DOHH2 (cell line): ENCODE measurements around the gene SAC3D1.

Experiments
- H3F3A ChIP-seq: fragments of 200-600 bp; sonication (generic), shearing (Covaris generic); 2 replicates; pipeline ENCODE4 v1.6.0; 2016; ENCODE audit warnings: antibody characterized with exemption, mild to moderate bottlenecking; ENCODE audit not compliant: control insufficient read depth, insufficient read depth
- H3K27ac ChIP-seq: fragments of 200-600 bp; sonication (generic); 2 replicates; pipeline ENCODE4 v1.5.1; 2014; ENCODE audit warnings: low read depth, mild to moderate bottlenecking, low read length, moderate library complexity
- H3K27me3 ChIP-seq: fragments of 200-600 bp; sonication (generic); 2 replicates; pipeline ENCODE4 v1.6.1; 2014; ENCODE audit warnings: mild to moderate bottlenecking, low read length, mixed read lengths; ENCODE audit not compliant: control insufficient read depth
- H3K36me3 ChIP-seq: fragments of 200-600 bp; sonication (generic); 2 replicates; pipeline ENCODE4 v1.6.1; 2014; ENCODE audit warnings: mild to moderate bottlenecking, low read length, moderate library complexity, mixed read lengths; ENCODE audit not compliant: control insufficient read depth
- H3K4me1 ChIP-seq: fragments of 200-600 bp; sonication (generic); 2 replicates; pipeline ENCODE4 v1.6.1; 2014; ENCODE audit warnings: mild to moderate bottlenecking, low read length, mixed read lengths; ENCODE audit not compliant: control insufficient read depth
- H3K4me2 ChIP-seq: fragments of 200-600 bp; sonication (generic); 2 replicates; pipeline ENCODE4 v1.6.0; 2014; ENCODE audit warnings: mild to moderate bottlenecking, low read length, moderate library complexity
- H3K4me3 ChIP-seq: fragments of 200-600 bp; sonication (generic); 2 replicates; pipeline ENCODE4 v1.5.1; 2014; ENCODE audit warnings: mild to moderate bottlenecking, low read length, mixed read lengths
- H3K79me2 ChIP-seq: fragments of 200-600 bp; sonication (generic); 2 replicates; pipeline ENCODE4 v1.6.1; 2014; ENCODE audit warnings: mild to moderate bottlenecking, low read length, mixed read lengths; ENCODE audit not compliant: control insufficient read depth
- H3K9me2 ChIP-seq: fragments of 200-600 bp; sonication (generic); replicated peaks from 2 replicates; pipeline ENCODE4 v1.6.1; 2014; ENCODE audit warnings: mild to moderate bottlenecking, low read length, mixed read lengths; ENCODE audit not compliant: control insufficient read depth
- H3K9me3 ChIP-seq: fragments of 200-600 bp; sonication (generic); 2 replicates; pipeline ENCODE4 v1.6.1; 2014; ENCODE audit warnings: antibody characterized with exemption, low read length, mixed read lengths; ENCODE audit not compliant: control insufficient read depth, insufficient read depth
- H4K20me1 ChIP-seq: fragments of 200-600 bp; sonication (generic); 2 replicates; pipeline ENCODE4 v1.6.0; 2014; ENCODE audit warnings: low read depth, mild to moderate bottlenecking, antibody characterized with exemption, low read length, moderate library complexity; ENCODE audit not compliant: control insufficient read depth, insufficient read depth
- CTCF ChIP-seq: fragments of 200-600 bp; sonication (generic); IDR thresholded peaks from one replicate; pipeline ENCODE4 v1.5.1; 2014; ENCODE audit warnings: antibody characterized with exemption, mild to moderate bottlenecking, low read depth, low read length; ENCODE audit not compliant: poor library complexity, severe bottlenecking
- EZH2phosphoT487 ChIP-seq: fragments of 200-600 bp; sonication (generic); IDR thresholded peaks from 2 replicates; pipeline ENCODE4 v1.6.1; 2017; ENCODE audit warnings: borderline replicate concordance, mild to moderate bottlenecking, antibody characterized with exemption, low read length, moderate library complexity, mixed read lengths

Gene SAC3D1

DNA sequence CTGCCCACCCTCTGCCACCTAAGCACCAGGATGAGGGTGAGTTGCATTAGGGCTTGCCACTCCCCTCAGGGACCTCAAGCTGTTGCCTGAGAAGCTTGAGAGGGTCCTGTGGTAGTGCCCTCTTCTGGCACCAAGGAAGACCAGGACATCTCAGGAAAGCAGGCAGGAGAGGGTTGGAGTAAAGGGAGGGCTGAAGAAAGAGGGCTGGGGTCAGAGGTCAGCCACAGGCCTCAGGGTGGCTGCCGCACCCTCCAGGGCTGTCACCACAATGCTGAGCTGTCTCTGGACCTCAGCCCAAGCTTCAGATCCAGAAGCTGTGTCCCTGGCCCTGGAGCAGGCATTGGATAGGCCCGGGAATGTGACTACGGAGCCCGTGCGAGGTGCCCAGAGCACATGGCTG, 4.1 kb downstream of the SAC3D1 start:
- Histone ChIP-seq H3K27ac (no peak overlapping the region), H4K20me1 (no peaks in the 10 kb centered on the region), H3K4me1 (peaks cover 19% of the 10 kb centered on the region), H3K9me3 (no peaks in the 10 kb centered on the region), H3K4me2 (no peak overlapping the region), H3K79me2 (peaks cover 34% of the 10 kb centered on the region), H3K36me3 (peaks cover 31% of the 10 kb centered on the region), H3F3A (peaks cover 2% of the 10 kb centered on the region; the same call in 1 of the 2 replicates), H3K4me3 (no peak overlapping the region), H3K9me2 (no peaks in the 10 kb centered on the region), H3K27me3 (no peaks in the 10 kb centered on the region)
- TF ChIP-seq EZH2phosphoT487 (no peak), CTCF (no peak)

GRCh38 chr11:65045728-65046127, 4.7 kb downstream of the SAC3D1 start:
- Histone ChIP-seq H3F3A (no peaks in the 10 kb centered on the region), H3K4me1 (peaks cover 14% of the 10 kb centered on the region), H3K4me2 (no peak overlapping the region), H3K27ac (no peak overlapping the region), H3K4me3 (no peak overlapping the region), H3K36me3 (peaks cover 31% of the 10 kb centered on the region), H3K9me3 (no peaks in the 10 kb centered on the region), H3K9me2 (no peaks in the 10 kb centered on the region), H4K20me1 (no peaks in the 10 kb centered on the region), H3K79me2 (peaks cover 34% of the 10 kb centered on the region), H3K27me3 (no peaks in the 10 kb centered on the region)
- TF ChIP-seq EZH2phosphoT487 (no peak), CTCF (no peak)

DNA sequence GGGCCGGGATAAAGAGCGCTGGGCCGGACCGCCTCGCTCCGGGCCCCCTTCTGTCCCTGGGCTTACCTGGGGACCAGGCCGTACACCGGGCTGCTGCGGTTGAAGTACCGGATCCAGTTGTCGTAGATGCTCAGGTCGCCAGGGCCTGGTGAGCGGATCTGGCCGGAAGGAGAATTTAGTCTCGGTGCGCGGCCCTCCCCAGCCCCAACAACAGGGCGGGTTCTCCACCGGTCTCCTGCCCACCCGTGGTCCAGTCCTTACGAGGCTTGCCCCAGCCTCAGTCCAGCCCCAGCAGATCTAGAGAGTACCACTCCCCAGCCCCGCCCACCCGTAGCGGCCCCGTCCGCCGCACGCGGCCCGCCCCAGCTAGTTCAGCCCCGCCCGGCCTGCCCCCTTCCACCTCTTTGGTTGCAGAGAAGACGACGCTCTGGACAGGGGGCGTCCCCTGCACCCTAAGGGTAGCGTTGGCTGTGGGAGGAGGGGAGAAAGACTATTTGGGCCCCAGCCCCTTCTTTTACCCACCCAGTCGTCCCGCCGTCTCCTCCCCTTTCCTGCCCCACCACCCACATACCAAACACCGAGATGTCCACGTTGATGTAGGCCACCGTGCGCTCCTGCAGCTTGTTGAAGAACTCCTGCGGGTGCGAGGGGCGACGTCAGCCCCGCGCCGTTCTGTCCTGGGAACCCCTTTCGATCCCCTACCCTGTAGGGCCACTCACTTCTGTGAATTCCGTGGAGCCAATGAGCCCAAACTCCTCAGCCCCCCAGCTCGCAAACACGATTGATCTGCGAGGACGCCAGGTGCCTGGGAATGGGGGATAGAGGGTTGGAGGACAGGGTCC, 6.8 kb downstream of the SAC3D1 start:
- no peak overlapping the region for H3K4me3 ChIP-seq

More for the DNA sequence above, 6.8 kb downstream of the SAC3D1 start:
- Histone ChIP-seq H3K36me3 (peaks cover 29% of the 10 kb centered on the region), H3F3A (no peaks in the 10 kb centered on the region), H3K27ac (no peak overlapping the region), H3K79me2 (peaks cover 18% of the 10 kb centered on the region), H3K9me2 (no peaks in the 10 kb centered on the region), H3K4me2 (no peak overlapping the region), H3K9me3 (no peaks in the 10 kb centered on the region), H4K20me1 (no peaks in the 10 kb centered on the region), H3K4me1 (peaks cover 3% of the 10 kb centered on the region), H3K27me3 (no peaks in the 10 kb centered on the region)
- TF ChIP-seq CTCF = no peak
- no peak for TF ChIP-seq EZH2phosphoT487
